Neuronal stem cell (in vitro differentiated cells): ENCODE data around the gene NRIP2.
"Not testable (repeated sequence)": the region's sequence is repeated elsewhere in the genome, so short reads cannot be mapped to it uniquely, and the experiment has no call there.

ENCODE experiments used
- DNase-seq: peaks from one replicate; pipeline ENCODE4 v3.0.0-alpha.2; 2013; ENCODE audit warnings: low spot score
- H2AFZ ChIP-seq: one replicate; pipeline ENCODE4 v1.6.1; 2013; ENCODE audit warnings: mild to moderate bottlenecking, low read length, inconsistent platforms
- H2AK5ac ChIP-seq: 2 replicates; pipeline ENCODE4 v1.6.1; 2013; ENCODE audit warnings: low read depth, mild to moderate bottlenecking, inconsistent platforms, low read length, moderate library complexity, mixed read lengths
- H2BK120ac ChIP-seq: 2 replicates; pipeline ENCODE4 v1.6.1; 2013; ENCODE audit warnings: low read depth, mild to moderate bottlenecking, inconsistent platforms, low read length, moderate library complexity, mixed read lengths
- H2BK12ac ChIP-seq: one replicate; pipeline ENCODE4 v1.6.1; 2013; ENCODE audit warnings: low read length, inconsistent platforms
- H2BK15ac ChIP-seq: 2 replicates; pipeline ENCODE4 v1.6.1; 2013; ENCODE audit warnings: mild to moderate bottlenecking, low read length, inconsistent platforms, mixed read lengths
- H2BK5ac ChIP-seq: one replicate; pipeline ENCODE4 v1.6.1; 2013; ENCODE audit warnings: inconsistent platforms, mild to moderate bottlenecking, low read length, moderate library complexity
- H3K14ac ChIP-seq: one replicate; pipeline ENCODE4 v1.6.1; 2013; ENCODE audit warnings: low read length, inconsistent platforms
- H3K18ac ChIP-seq: 2 replicates; pipeline ENCODE4 v1.6.1; 2013; ENCODE audit warnings: low read length, inconsistent platforms
- H3K23ac ChIP-seq: 2 replicates; pipeline ENCODE4 v1.6.1; 2013; ENCODE audit warnings: low read depth, mild to moderate bottlenecking, mixed read lengths, low read length, inconsistent platforms; ENCODE audit not compliant: poor library complexity
- H3K27ac ChIP-seq: replicated peaks from 3 replicates; pipeline ENCODE4 v1.5.1; 2013; ENCODE audit warnings: low read length, inconsistent platforms
- H3K27me3 ChIP-seq, 3 experiments: 2 replicates each; pipeline ENCODE4 v1.6.1; 2013; ENCODE audit warnings: low read length in 3 of 3, mild to moderate bottlenecking in 2 of 3, inconsistent platforms in 1 of 3, low read depth in 1 of 3, mixed read lengths in 1 of 3, moderate library complexity in 1 of 3; ENCODE audit not compliant: control insufficient read depth in 3 of 3, insufficient read depth in 3 of 3
- H3K36me3 ChIP-seq, 2 donors: replicated peaks in 1 of 2; 2 replicates each; pipeline ENCODE4 v1.6.1; 2013; ENCODE audit warnings: low read length in 2 of 2; ENCODE audit not compliant: control insufficient read depth in 2 of 2, insufficient read depth in 2 of 2
- H3K4ac ChIP-seq: 2 replicates; pipeline ENCODE4 v1.6.1; 2013; ENCODE audit warnings: inconsistent platforms, mild to moderate bottlenecking, low read length, moderate library complexity
- H3K4me1 ChIP-seq, 2 donors: 1 replicate in 1 of 2; 2 replicates in 1 of 2; pipeline ENCODE4 v1.6.1; 2013; ENCODE audit warnings: low read length in 2 of 2, low read depth in 1 of 2; ENCODE audit not compliant: control insufficient read depth in 2 of 2, insufficient read depth in 1 of 2
- H3K4me2 ChIP-seq: one replicate; pipeline ENCODE4 v1.6.1; 2013; ENCODE audit warnings: mild to moderate bottlenecking, low read length, inconsistent platforms; ENCODE audit not compliant: insufficient read depth, poor library complexity, severe bottlenecking
- H3K4me3 ChIP-seq, 2 donors: 2 replicates each; pipeline ENCODE4 v1.5.1; 2013; ENCODE audit warnings: low read length in 2 of 2, mild to moderate bottlenecking in 2 of 2, inconsistent platforms in 1 of 2, moderate library complexity in 1 of 2
- H3K79me1 ChIP-seq: one replicate; pipeline ENCODE4 v1.6.1; 2013; ENCODE audit warnings: low read depth, mild to moderate bottlenecking, inconsistent platforms, low read length, moderate library complexity
- H3K9ac ChIP-seq: one replicate; pipeline ENCODE4 v1.6.1; 2013; ENCODE audit warnings: mild to moderate bottlenecking, low read depth, low read length, inconsistent platforms; ENCODE audit not compliant: poor library complexity
- H3K9me3 ChIP-seq, 2 donors: replicated peaks in 1 of 2; 2 replicates each; pipeline versions ENCODE3 to v1.6.1; 2013; ENCODE audit warnings: low read length in 2 of 2, mild to moderate bottlenecking in 2 of 2, inconsistent platforms in 1 of 2, low read depth in 1 of 2, mixed read lengths in 1 of 2, moderate library complexity in 1 of 2; ENCODE audit not compliant: control insufficient read depth in 2 of 2, insufficient read depth in 1 of 2
- H4K8ac ChIP-seq: one replicate; pipeline ENCODE4 v1.6.1; 2013; ENCODE audit warnings: low read depth, mild to moderate bottlenecking, inconsistent platforms, low read length, moderate library complexity
- H4K91ac ChIP-seq: one replicate; pipeline ENCODE4 v1.6.1; 2013; ENCODE audit warnings: low read length, low read depth, mild to moderate bottlenecking, inconsistent platforms; ENCODE audit not compliant: poor library complexity
- WGBS, 2 donors: extraction: QIAGEN DNeasy Blood & Tissue Kit; methylation state at CpG; one replicate each; pipeline ENCODE4 v1.1.7; 2013; ENCODE audit warnings: missing lambda C conversion rate in 2 of 2, mixed read lengths in 1 of 2; ENCODE audit not compliant: insufficient read length in 2 of 2, insufficient replicate concordance in 1 of 2; ENCODE audit errors: extremely low coverage in 2 of 2; 5-methylcytosine and 5-hydroxymethylcytosine counted together

The NRIP2 gene

DNA sequence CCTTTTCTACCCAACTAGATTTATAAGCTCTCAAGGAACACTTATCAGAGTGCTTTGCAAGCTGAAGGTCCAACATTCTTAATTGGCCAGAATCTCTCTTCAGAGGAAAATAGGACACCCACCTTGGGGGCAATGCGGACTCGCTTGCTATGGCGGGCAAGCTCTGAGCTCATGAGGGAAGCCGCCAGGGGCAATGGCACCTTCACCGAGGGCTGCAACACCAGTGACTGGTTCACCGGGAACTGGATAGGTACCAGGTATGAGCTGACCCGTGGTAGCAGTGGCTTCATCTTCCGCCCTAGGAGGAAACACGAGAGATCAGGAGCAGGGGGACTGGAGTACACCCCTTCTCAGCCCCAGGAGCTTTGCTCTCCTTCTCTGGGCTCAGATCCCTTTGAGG, 29.4 kb upstream of the NRIP2 start:
- Histone ChIP-seq H2BK15ac (no peak overlapping the region), H3K14ac (no peak overlapping the region), H2BK120ac (no peak overlapping the region), H2BK12ac (no peak overlapping the region), H2BK5ac (no peak overlapping the region), H3K4me2 (no peak overlapping the region), H3K4ac (no peak overlapping the region), H3K27ac (no peak overlapping the region), H3K79me1 (peaks cover 3% of the 10 kb centered on the region), H4K8ac (no peak overlapping the region), H2AK5ac (no peak overlapping the region), H3K18ac (no peak overlapping the region), H2AFZ (no peak overlapping the region), H3K4me1 (no peaks in the 10 kb centered on the region), H3K9ac (no peak overlapping the region), H3K27me3 (no peaks in the 10 kb centered on the region), H3K9me3 (no peaks in the 10 kb centered on the region), H4K91ac (no peak overlapping the region), H3K23ac (no peak overlapping the region), H3K36me3 (peaks cover 54 to 96% of the 10 kb centered on the region in 2 donors), H3K4me3 (no peak overlapping the region)
- no CpG with 5 or more reads among the region's 9 CpGs for WGBS, 2 donors
- DNase-seq = no peak

DNA sequence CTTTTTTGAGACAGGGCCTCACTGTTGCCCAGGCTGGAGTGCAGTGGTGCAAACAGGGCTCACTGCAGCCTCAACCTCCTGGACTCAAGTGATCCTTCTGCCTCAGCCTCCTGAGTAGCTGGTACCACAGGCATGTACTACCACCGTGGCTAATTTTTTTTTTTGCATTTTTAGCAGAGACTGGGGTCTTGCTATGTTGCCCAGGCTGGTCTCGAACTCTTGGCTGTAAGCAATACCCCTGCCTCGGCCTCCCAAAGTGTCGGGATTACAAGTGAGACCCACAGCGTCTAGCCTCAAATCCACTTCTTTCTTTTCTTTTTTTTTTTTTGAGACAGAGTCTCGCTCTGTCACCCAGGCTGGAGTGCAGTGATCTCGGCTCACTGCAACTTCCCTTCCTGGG, 28.6 kb upstream of the NRIP2 start:
- no CpG with 5 or more reads among the region's 7 CpGs for WGBS, 2 donors
- H2AK5ac ChIP-seq, H3K23ac ChIP-seq, H2BK120ac ChIP-seq, H3K4me1 ChIP-seq, H4K8ac ChIP-seq, H3K27ac ChIP-seq, H2BK5ac ChIP-seq, H3K79me1 ChIP-seq, H3K4me3 ChIP-seq, H2BK12ac ChIP-seq, H3K9ac ChIP-seq, H4K91ac ChIP-seq, H3K18ac ChIP-seq, H2BK15ac ChIP-seq, H2AFZ ChIP-seq, H3K4ac ChIP-seq, H3K14ac ChIP-seq, DNase-seq, H3K9me3 ChIP-seq, H3K4me2 ChIP-seq, H3K27me3 ChIP-seq: not testable (repeated sequence)
- peaks cover 57 to 96% of the 10 kb centered on the region in 2 donors for H3K36me3 ChIP-seq

- no peak overlapping the region for H2AK5ac ChIP-seq
- H4K91ac ChIP-seq = no peak overlapping the region
- no peak overlapping the region for H2BK120ac ChIP-seq
- H2BK12ac ChIP-seq = no peak overlapping the region
- H3K79me1 ChIP-seq = peaks cover 3% of the 10 kb centered on the region
- H3K14ac ChIP-seq = no peak overlapping the region
- DNase-seq = no peak
- no CpG with 5 or more reads among the region's 7 CpGs for WGBS, 2 donors
- no peaks in the 10 kb centered on the region for H3K27me3 ChIP-seq
- no peak overlapping the region for H3K4ac ChIP-seq
- H3K36me3 ChIP-seq = peaks cover 54 to 96% of the 10 kb centered on the region in 2 donors
- H3K9ac ChIP-seq = no peak overlapping the region
- H3K9me3 ChIP-seq = no peaks in the 10 kb centered on the region
- H3K18ac ChIP-seq = no peak overlapping the region
- no peak overlapping the region for H3K23ac ChIP-seq
- no peak overlapping the region for H2AFZ ChIP-seq
- H3K4me3 ChIP-seq = peak overlapping the region in 1 of 2 donors; percentile 14
- no peak overlapping the region for H3K4me2 ChIP-seq
- no peak overlapping the region for H2BK5ac ChIP-seq
- H3K27ac ChIP-seq = no peak overlapping the region
- no peak overlapping the region for H2BK15ac ChIP-seq
- H4K8ac ChIP-seq = peak overlapping the region; percentile 43
- H3K4me1 ChIP-seq = no peaks in the 10 kb centered on the region
Observed at GRCh38 chr12:2862876-2863275, 28.0 kb upstream of the NRIP2 start.

- H4K91ac ChIP-seq = no peak overlapping the region
- H3K4me3 ChIP-seq = no peak overlapping the region
- no peak overlapping the region for H2BK5ac ChIP-seq
- no peak overlapping the region for H3K18ac ChIP-seq
- H3K4me2 ChIP-seq = no peak overlapping the region
- no peaks in the 10 kb centered on the region for H3K9me3 ChIP-seq
- no peak overlapping the region for H3K14ac ChIP-seq
- H3K27me3 ChIP-seq = no peaks in the 10 kb centered on the region
- no peak overlapping the region for H2BK12ac ChIP-seq
- H4K8ac ChIP-seq = no peak overlapping the region
- no peak overlapping the region for H3K9ac ChIP-seq
- no peak overlapping the region for H3K4ac ChIP-seq
- H3K23ac ChIP-seq = no peak overlapping the region
- peaks cover 7 to 12% of the 10 kb centered on the region in 2 donors for H3K4me1 ChIP-seq
- H3K36me3 ChIP-seq = peaks cover 37 to 79% of the 10 kb centered on the region in 2 donors
- H2BK15ac ChIP-seq = no peak overlapping the region
- no peak overlapping the region for H3K27ac ChIP-seq
- H2AFZ ChIP-seq = no peak overlapping the region
- H3K79me1 ChIP-seq = peaks cover 3% of the 10 kb centered on the region
- H2BK120ac ChIP-seq = no peak overlapping the region
- no peak for DNase-seq
- no peak overlapping the region for H2AK5ac ChIP-seq
Observed at GRCh38 chr12:2860170-2860569, 25.3 kb upstream of the NRIP2 start.
